ENCODE data around the gene TUSC2. TPM values are rescaled to one million over a fixed set of nuclear protein-coding genes. Genes with fewer than 3 reads are reported as not detected.

The TUSC2 gene
- total and polyA plus RNA-seq, 2 of the 13 experiments (the other 11 are each of a cell fraction or from before 2014, with no cell fraction given) = 36.7 to 39.1 TPM

DNA sequence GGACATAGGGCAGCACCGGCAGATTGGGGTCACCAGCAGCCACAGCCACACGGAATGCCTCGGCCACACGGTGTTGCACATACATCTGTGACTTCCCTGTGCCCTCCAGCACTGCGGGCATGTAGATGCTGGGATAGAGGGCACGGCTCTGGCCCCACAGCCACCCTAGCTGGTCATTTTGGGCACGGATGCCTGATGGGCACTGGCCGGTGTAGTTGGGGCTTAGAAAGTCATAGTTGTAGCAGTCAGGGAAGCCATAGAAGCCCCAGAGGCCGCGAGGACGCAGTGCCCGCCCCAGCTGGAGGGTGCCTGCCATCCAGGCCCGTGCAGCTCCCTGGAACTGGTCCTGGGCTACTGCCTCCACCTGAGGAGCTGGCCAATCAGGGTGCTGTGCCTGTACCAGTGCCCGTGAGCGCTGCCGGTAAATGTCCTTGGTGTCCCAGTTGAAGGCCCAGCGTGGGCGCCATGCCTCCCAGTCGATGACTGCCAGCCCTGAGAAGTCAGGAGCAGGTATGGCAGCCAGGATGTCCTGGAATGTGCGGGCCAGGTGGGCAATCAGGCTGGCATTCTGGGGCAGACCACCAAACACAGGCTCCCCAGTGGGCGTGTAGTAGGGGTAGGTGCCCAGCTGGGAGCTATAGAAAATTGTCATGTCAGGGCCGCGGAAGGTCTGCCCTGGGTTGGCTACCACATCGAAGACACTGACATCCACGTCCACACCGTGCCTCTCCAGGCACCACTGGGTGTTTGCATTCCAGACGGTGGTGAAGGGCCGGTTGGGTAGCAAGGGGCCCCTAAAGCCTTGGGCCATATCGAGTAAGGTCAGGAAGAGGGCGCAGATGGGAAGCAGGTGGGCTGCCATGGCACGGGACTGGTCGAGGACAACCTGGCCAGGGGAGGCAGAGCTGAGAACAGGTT lies 25.7 kb downstream of the TUSC2 start (continued):
- TF ChIP-seq MAZ (IDR thresholded peaks at IDR 0.05; ENCODE audit: borderline replicate concordance, low read depth, low read length) (no peak), MAZ (CRISPR knock-in tag; IDR thresholded peaks at IDR 0.05; ENCODE audit: low read depth) (no peak), XRCC5 (optimal IDR thresholded peaks at IDR 0.05; ENCODE audit: low read length) (peak; percentile 6), PRPF4 (IDR thresholded peaks at IDR 0.05; ENCODE audit: low read depth, low read length, poor library complexity, severe bottlenecking) (no peak), NFAT5 (CRISPR knock-in tag; IDR thresholded peaks at IDR 0.05) (no peak), ZNF619 (CRISPR knock-in tag; IDR thresholded peaks at IDR 0.05) (no peak), RAD51 (IDR thresholded peaks at IDR 0.05; ENCODE audit: borderline replicate concordance) (no peak), MXI1 (IDR thresholded peaks at IDR 0.05; ENCODE audit: borderline replicate concordance, low read depth, low read length) (no peak), ZNF615 (CRISPR knock-in tag; IDR thresholded peaks at IDR 0.05; ENCODE audit: borderline replicate concordance) (no peak), ZNF552 (CRISPR knock-in tag; IDR thresholded peaks at IDR 0.05; ENCODE audit: borderline replicate concordance) (no peak), ELF3 (CRISPR knock-in tag; IDR thresholded peaks at IDR 0.05) (no peak), ZBED4 (CRISPR knock-in tag; IDR thresholded peaks at IDR 0.05; ENCODE audit: borderline replicate concordance) (no peak), TGIF2 (CRISPR knock-in tag; IDR thresholded peaks at IDR 0.05) (no peak), ZNF317 (CRISPR knock-in tag; IDR thresholded peaks at IDR 0.05) (no peak), NFE2L1 (CRISPR knock-in tag; IDR thresholded peaks at IDR 0.05; ENCODE audit: borderline replicate concordance) (no peak), BRD4 (CRISPR knock-in tag; IDR thresholded peaks at IDR 0.05) (0 out of 2 replicates have a peak, but pooled peaks have one; percentile 26)
- TF ChIP-seq, protein P1, sequence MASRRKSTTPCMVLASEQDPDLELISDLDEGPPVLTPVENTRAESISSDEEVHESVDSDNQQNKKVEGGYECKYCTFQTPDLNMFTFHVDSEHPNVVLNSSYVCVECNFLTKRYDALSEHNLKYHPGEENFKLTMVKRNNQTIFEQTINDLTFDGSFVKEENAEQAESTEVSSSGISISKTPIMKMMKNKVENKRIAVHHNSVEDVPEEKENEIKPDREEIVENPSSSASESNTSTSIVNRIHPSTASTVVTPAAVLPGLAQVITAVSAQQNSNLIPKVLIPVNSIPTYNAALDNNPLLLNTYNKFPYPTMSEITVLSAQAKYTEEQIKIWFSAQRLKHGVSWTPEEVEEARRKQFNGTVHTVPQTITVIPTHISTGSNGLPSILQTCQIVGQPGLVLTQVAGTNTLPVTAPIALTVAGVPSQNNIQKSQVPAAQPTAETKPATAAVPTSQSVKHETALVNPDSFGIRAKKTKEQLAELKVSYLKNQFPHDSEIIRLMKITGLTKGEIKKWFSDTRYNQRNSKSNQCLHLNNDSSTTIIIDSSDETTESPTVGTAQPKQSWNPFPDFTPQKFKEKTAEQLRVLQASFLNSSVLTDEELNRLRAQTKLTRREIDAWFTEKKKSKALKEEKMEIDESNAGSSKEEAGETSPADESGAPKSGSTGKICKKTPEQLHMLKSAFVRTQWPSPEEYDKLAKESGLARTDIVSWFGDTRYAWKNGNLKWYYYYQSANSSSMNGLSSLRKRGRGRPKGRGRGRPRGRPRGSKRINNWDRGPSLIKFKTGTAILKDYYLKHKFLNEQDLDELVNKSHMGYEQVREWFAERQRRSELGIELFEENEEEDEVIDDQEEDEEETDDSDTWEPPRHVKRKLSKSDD (CRISPR knock-in tag; IDR thresholded peaks at IDR 0.05; ENCODE audit: low read depth) = no peak; the same call in 1 of the 2 replicates

Measured in HepG2 (cell line).